ENCODE measurements around the gene OR13C8.
"Not testable (repeated sequence)": the region's sequence is repeated elsewhere in the genome, so short reads cannot be mapped to it uniquely, and the experiment has no call there.

Gene OR13C8, protein sequence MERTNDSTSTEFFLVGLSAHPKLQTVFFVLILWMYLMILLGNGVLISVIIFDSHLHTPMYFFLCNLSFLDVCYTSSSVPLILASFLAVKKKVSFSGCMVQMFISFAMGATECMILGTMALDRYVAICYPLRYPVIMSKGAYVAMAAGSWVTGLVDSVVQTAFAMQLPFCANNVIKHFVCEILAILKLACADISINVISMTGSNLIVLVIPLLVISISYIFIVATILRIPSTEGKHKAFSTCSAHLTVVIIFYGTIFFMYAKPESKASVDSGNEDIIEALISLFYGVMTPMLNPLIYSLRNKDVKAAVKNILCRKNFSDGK

DNA sequence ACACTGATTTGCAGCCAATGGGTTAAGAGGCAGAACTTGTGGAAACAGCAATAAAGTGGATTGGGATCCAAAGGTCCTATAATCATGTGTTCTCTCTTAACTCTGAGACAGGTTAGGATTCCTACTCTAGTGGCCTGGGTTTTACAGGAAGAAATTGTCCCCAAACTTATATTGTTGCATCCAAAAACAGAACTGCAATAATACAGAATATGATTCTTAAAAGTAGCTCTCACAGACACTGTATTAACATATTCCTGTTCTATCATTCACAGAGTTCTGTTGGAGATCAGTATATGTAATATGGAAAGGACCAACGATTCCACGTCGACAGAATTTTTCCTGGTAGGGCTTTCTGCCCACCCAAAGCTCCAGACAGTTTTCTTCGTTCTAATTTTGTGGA is at the start of gene OR13C8:
Gene OR13C8 (plus strand): TSS at position 301 of the 400 bp plus-strand sequence. CDS start 0 bp downstream, at position 301.
- no peak for DNase-seq

DNA sequence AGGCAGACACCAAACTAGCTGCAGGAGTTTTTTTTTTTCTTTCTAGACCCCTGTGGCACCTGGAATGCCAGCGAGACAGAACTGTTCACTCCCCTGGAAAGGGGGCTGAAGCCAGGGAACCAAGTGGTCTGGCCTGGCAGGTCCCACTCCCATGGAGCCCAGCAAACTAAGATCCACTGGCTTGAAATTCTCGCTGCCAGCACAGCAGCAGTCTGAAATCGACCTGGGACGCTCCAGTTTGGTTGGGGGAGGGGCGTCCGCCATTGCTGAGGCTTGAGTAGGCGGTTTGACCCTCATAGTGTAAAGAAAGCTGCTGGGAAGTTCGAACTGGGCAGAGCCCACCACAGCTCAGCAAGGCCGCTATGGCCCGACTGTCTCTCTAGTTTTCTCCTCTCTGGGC is 48.7 kb upstream of the OR13C8 start:
- DNase-seq, result not testable (repeated sequence)

DNA sequence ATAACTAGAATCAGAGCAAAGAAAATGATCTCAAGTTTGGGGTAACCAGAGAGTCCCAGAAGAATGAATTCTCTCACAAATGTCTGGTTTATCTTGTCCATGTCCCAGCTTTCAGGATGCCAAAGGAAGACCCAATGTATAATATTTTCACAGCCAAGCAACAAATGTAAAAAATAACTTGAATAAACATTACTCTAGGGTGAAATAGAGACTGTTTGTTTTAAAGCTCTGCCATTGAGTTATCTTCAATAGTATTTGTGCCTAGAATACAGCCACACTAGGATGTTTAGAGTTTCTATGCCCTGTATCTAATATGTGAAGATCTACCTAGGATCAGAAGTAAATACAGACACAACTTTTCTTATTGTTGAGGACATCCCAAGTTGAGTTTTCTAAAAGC is 41.9 kb upstream of the OR13C8 start, which contains the start of gene OR13C4:
Gene OR13C4 (minus strand): TSS at position 101 of the 400 bp plus-strand sequence. CDS start 0 bp downstream, at position 101.
- no peak for DNase-seq

DNA sequence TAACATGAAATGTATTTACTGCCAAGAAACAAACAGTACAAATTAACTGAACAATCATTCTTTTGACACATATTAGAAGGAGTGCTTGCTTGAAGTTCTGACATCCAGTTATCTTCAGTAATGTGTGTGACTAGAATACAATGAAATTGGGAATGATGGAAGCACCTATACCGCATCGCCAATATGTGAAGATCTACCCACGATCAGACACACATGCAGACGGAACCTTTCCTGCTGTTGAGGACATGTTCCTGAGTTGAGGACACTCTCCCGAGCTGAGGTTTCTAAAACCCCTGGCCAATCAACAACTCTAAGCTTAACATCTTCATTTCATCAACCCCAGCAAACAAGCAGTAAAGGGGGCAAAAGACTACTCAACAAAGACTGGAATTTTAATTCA is 32.2 kb upstream of the OR13C8 start, which contains the start of gene OR13C3:
Gene OR13C3 (minus strand): TSS at position 101 of the 400 bp plus-strand sequence. CDS start 133 bp downstream, outside the sequence.
- DNase-seq, result no peak

DNA sequence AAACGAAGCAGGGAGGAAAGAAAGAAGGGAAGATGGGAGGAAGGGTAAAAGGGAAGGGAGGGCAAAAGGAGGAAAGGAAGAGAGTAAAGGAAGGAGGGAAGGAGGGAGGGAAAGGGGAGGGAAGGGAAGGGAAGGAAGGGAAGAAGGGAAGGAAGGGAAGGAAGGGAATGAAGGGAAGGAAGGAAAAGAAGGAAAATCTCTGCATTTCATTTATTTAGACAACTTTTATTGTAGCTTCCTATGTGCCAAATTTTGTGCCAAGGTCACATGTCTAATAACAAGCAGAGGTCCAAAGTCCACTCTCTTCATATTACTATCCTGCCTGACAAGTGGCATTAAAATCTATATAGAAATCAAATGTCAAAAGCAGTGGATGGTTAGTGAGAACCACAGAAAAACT is 29.7 kb upstream of the OR13C8 start:
- no peak for DNase-seq

DNA sequence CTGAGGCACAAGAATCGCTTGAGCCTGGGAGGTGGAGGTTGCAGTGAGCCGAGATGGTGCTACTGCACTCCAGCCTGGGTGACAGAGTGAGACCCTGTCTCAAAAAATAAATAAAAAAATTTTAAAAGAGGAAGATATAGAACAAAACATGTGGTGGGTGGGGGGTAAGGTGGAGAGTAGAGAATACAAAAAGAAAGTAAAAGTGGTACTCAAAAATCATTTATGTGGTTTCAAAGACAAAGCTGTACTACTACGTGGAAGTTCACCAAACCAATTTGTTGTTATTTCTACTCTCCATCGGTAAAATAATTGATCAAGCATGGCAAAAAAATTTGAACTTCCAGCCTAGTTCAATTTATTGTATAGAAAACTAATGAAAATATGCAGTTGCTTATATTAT is 24.3 kb upstream of the OR13C8 start:
- no peak for DNase-seq

DNA sequence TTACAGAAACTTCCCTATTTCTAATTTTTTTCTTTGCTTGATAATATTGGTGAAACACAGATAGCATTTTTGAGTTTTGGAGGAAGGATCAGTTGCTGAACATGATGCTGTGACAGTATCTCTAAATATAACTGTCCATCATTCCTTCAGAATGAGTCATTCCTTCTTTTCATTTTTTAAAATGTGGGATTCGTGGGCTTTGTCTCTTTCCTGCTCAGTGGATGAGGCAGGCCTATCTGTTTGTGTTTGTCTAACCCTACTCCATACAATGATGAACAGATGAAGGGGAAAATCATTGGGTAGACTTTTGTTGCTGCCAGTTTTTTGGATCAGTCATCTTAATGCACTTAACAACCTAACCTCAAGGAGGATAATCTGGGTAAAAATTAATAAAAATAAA is 15.7 kb upstream of the OR13C8 start:
- DNase-seq, result no peak

DNA sequence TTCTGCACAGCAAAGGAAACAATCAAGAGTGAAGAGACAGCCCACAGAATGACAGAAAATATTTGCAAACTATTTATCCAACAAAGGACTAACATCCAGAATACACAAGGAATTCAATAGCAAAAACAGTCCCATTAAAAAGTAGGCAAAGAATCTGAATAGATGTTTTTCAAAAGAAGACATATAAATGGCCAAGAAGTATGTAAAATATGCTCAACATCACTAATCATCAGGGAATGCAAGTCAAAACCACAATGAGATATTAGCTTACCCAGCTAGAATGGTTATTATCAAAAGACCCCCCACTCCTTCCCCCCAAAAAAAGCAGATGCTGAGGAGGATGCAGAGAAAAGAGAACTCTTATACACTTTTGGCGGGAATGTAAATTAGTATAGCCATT is 13.4 kb upstream of the OR13C8 start:
- no peak for DNase-seq

DNA sequence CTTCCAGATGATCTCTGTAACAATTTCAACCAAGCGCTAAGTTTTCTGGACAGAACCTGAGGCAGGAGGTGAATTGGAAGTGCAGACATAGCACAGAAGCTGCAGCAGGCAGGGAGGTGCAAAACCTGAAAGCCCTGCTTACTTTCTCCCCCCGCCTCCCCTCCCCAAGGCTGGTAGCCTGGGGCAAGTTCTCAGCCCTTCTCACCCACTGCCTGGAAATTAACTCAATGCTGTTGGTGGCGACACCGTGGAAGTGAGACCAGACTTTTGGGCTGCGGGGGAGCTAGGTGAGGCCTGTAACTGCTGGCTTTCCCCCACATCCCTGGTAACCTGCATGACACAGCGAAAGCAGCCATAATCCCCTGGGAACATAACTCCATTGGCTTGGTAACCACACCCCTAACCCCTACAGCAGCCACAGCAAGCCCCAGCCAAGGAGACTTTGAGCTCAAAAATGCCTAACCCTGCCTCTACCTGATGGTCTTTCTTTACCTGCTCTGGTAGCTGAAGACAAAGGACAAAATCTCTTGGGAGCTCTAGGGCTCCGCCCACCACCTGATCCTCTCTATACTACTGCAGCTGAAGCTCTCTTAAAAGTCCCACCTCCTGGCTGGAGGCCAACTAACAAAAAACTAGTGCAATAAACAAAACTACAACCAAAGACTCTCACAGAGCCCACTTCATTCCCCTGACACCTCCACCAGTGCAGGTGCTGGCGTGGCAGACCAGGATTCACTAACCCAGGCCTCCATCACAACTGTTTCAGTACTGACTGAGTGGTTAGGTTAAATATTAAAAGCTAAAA is 11.9 kb upstream of the OR13C8 start:
- DNase-seq, result no peak

DNA sequence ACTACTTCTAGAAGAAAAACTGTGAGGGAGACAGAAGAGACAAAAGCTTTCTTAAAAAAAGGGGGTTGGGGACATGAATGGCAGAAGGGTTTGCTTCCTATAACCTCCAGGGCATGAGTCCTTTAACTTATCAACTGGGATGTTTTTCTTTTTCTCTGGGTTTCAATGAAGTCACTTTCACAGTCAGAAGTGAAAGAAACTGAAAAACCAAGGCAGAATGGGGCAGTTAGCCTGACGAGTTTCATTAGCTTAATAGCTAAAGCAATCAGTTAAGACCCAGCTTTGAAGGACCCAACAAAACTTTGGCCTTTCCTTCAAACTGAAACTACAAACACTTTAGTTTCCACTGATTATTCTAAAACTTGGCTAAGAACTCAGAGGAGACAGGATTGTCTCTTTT is 4.6 kb upstream of the OR13C8 start:
- no peak for DNase-seq

DNA sequence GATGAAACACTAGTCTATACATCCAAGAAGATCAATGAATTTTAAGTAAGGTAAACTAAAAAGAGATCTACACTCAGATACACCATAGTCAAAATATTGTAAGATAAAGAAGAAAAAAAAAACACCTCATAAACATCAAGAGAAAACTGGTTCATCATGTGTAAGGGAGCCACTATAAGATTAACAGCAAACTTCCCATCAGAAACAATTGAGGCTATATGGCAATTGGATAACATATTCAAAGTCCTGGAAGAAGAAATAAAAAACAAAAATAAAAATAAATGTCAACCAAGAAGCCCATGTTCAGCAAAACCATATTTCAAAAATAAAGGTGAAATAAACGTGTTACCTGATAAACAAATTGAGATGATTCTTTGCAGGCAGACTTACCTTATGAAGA is 3.6 kb downstream of the OR13C8 start:
- DNase-seq, result no peak

DNA sequence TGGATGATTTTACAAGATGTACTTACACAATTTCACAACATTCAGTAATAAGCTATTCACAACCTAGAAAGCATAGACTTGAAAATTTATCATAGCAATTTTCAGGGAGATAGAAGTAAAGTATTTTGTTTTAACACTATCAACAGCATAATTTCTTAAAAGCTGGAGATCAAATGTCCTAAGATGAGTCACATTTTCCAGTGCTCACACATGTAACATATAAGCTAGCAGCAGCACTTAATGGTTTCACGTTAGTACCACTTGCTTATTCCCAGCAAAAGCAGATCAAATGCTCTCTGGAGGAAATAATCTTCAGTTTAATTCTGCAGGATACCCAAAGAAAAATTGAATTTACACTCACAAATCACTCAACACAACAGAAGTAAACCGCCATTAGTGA is 6.5 kb downstream of the OR13C8 start:
- no peak for DNase-seq

DNA sequence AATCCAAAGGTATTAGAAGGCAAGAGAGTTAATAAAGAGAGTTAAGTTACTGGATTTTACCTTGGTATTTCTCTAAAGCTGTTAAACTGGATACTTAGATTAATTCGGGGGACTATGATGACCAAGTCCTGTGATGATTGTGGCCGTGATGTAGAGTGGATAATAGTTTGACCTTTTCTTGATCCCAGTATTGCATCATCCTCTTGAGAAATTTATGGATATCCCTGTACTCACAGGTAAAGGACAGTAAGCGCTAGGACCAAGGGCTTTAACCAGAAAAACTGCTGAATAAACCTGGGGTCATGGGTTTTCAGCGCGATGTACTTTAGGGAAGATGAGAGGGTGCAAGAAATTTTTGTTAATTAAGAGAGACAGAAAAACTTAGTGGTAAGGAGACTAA is 8.3 kb downstream of the OR13C8 start:
- DNase-seq, result no peak

DNA sequence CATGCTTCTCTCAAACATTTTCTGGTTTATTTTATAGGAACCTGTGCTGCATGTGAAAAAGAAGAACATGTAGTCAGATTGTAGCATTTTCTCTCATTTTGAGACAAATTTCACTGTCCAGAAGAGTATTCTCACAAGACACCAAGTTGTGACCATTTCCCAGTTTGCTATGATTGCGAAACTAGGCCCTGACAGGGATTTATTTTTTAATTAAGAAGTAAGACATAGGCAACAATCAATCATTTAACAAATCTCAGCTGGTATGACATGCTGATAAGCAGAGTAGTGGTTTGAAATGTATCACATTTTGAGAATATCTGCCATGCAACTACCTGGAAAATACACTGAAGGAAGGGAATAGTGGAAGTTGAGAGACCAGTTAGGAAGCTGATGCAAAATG is 11.6 kb downstream of the OR13C8 start:
- no peak for DNase-seq

DNA sequence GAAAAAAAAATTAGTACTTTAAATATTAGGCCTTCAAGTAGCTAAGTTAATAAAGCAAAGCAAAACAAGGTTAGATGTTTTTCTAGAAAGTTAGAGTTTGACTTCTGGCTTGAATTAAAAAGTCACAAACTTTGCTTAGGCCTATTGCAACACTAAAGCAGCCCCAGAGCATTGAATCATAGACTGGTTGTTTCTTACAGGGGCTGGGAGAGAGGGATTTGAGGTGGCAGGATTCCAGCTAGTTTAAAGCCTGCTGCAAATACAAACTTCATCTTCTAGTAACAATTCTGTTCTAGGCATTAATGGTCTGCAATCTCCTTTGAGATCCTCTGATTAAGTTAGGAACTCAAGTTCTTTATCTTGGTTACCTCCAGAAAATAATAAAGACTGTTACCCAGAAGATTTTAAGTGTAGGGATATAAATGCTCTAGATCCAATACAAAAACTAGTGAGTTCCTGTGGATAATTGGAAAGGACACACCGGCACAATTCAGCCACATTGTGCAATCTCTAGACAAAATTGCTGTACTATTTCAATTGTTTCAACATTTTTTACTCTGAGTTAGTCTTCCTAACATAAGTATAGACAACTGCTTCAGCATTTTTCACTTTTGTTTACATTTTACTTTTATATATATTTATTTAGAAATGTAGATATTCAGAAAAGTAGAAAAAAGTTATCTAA is 17.7 kb downstream of the OR13C8 start:
- no peak for DNase-seq

DNA sequence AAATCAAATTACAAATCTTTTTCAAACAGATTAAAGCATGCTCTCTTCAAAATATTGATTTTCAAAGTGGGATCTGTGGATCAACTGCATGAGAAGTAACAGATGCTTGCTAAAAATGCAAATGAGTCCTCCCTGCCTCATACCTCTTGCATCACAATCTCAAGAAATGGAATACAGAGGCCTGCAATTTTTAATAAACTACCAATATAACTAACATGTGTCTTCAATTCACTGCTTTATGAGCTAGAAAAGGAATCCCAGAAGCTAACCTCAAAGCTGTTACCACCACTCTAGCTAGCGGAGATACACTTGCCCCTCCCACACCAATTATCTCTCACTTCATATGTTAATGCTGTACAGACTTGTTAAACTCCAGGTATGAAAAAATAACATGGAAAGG is 20.7 kb downstream of the OR13C8 start:
- DNase-seq, result no peak

DNA sequence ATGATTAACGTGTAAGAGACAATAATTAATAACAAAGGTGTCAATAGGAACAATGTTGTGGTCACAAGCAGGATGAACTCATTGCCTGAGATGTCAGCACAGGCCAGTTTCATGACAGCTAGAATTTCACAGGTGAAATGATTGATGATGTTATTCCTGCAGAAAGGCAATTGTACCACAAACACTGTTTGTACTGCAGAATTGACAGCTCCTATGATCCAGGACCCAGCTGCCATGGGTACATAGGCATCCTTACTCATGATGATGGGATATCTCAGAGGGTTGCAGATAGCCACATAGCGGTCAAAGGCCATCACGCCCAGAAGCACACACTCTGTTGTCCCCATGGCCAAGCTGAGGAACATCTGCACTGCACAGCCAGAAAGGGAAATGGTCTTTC is 29.8 kb downstream of the OR13C8 start:
- not testable (repeated sequence) for DNase-seq

DNA sequence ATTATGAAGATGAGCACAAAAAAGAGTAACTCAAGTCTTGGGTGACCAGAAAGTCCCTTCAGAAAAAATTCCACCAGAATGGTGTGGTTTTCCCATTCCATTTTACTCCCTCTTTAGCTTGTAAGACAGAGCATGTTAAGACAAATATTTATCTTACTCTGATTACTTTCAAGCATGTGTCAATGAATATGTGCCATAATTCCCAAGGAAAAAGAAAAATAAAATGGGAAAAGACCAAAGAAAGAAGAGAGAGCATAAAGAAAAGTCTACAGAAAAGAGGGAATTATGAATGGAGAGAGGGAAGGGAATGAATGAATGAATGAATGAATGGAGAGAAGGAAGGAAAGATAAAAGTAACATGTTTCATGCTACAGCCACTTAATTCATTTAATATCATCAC is 30.3 kb downstream of the OR13C8 start, which contains the start of gene OR13C5:
Gene OR13C5 (minus strand): TSS at position 101 of the 400 bp plus-strand sequence. CDS start 0 bp downstream, at position 101.
- not testable (repeated sequence) for DNase-seq

DNA sequence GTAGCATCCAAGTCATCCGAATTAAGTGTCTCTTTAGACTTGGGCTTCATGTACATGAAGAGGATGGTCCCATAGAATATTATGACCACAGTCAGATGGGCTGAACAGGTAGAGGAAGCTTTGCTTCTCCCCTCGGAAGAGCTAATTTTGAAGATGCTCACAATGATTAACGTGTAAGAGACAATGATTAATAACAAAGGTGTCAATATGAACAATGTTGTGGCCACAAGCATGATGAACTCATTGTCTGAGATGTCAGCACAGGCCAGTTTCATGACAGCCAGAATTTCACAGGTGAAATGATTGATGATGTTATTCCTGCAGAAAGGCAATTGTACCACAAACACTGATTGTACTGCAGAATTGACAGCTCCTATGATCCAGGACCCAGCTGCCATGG is 35.8 kb downstream of the OR13C8 start:
- DNase-seq, result no peak

DNA sequence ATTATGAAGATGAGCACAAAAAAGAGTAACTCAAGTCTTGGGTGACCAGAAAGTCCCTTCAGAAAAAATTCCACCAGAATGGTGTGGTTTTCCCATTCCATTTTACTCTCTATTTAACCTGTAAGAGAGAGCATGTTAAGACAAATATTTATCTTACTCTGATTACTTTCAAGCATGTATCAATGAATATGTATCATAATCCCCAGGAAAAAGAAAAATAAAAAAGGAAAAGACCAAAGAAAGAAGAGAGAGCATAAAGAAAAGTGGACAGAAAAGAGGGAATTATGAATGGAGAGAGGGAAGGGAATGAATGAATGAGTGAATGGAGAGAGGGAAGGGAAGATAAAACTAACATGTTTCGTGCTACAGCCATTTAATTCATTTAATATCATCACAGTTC is 36.6 kb downstream of the OR13C8 start, which contains the start of gene OR13C2:
Gene OR13C2 (minus strand): TSS at position 101 of the 400 bp plus-strand sequence. CDS start 0 bp downstream, at position 101.
- DNase-seq, result not testable (repeated sequence)

DNA sequence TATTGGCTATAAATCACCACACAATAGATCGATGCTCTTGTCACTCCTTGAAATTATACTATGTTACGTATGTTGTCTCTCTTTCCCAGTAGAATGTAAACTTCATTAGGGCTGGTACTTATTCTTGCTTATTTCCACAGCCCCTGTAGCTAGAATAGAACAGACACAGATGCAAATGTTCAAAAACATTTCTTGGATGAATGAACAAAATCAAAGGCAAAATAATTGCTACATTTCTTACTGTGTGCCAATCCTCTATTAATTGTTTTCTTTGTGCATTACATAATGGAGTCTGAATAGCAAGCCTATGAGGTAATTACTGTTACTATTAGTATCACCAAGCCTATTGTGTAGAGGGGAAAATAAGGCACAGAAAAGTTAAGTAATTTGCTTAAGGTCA is 37.2 kb downstream of the OR13C8 start:
- no peak for DNase-seq

DNA sequence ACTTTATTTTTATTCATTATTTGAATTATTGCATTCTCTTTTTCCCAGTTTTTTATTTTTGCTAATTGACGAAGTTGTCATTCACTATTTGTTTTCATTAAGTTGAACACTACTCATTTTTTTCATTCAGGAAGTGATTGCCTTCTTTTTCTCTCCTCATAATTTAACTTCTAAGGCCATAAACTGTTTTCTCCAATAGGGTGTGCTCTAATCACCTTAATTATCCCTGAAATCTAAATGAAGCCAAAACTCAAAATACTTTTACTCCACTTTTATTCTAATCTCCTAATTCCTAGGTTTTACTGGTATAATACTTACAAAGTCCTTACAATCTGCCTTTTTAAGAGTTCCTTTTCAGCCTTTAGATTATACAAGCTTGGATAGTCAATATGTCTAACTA is 39.4 kb downstream of the OR13C8 start:
- no peak for DNase-seq

DNA sequence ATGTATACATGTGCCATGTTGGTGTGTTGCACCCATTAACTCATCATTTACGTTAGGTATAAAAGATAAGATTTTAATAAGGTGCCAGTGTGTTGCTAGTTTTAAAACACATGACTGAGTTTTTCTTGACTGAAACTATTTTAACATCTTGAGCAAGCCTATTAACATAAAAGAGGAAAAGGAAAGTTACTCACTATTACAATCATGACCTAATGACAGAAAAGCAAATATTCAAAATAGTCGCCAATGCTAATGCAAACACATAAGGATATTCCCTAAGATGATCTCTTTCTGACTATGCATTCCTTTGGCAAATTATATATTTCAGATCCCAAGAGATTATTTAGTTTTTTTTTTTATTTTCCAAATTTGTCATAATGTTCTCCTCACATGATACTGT is 42.2 kb downstream of the OR13C8 start:
- DNase-seq, result no peak
